ENCODE data around the gene SAC3D1. TPM values are rescaled to one million over a fixed set of nuclear protein-coding genes. Genes with fewer than 3 reads are reported as not detected.

The SAC3D1 gene
- total and polyA plus RNA-seq, 9 of the 15 experiments (the other 6 are each of a cell fraction or from before 2014, with no cell fraction given): 0.20 to 35.2 (median 5.8) TPM

DNA sequence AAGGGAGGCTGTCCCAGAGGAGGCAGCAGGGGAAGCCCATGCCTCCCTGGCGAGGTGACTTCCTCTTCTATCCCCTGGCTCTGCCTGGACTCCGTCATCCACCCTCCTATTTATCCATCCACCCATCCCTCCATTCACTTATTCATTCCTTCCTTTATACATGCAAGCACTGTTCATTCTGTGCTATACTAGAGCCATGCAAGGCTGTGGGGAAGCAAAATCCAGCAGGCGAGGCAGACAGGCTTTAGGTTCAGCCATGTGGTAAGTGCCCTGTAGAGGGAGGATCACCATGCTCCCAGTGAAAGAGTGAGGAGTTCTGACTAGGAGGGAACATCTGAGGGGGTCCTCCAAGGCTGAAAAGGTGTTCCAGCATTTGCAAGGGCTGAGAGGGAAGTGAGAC is 18.5 kb downstream of the SAC3D1 start:
- Histone ChIP-seq H3K79me2 (ENCODE audit: control insufficient read depth, insufficient read depth, low read length) (no peaks in the 10 kb centered on the region), H3K4me3 (no peak overlapping the region), H3K9me3 (replicated peaks; ENCODE audit: control insufficient read depth, insufficient read depth, low read depth, low read length) (no peaks in the 10 kb centered on the region), H3K9ac (ENCODE audit: insufficient read depth in 1 of 2, low read depth in 2 of 2, low read length in 2 of 2) (no peak overlapping the region), H4K20me1 (replicated peaks; ENCODE audit: control insufficient read depth, insufficient read depth, low read length) (no peaks in the 10 kb centered on the region), H3K27me3 (ENCODE audit: control insufficient read depth in 2 of 2, insufficient read depth in 2 of 2, low read length in 2 of 2) (no peaks in the 10 kb centered on the region; a peak in 1 of 5 replicates), H3K4me2 (ENCODE audit: insufficient read depth, low read length) (no peak overlapping the region), H2AFZ (ENCODE audit: low read depth, low read length) (0 out of 2 replicates have a peak overlapping the region, but pooled peaks have one; percentile 24), H3K4me1 (replicated peaks in 1 of 2; ENCODE audit: control insufficient read depth in 2 of 2, insufficient read depth in 2 of 2, low read length in 2 of 2) (peaks cover 14 to 22% of the 10 kb centered on the region in 2 experiments; a peak in 4 of 5 replicates), H3K9me1 (ENCODE audit: control insufficient read depth, insufficient read depth, low read length) (no peaks in the 10 kb centered on the region), H3K36me3 (ENCODE audit: control insufficient read depth, insufficient read depth, low read length) (no peaks in the 10 kb centered on the region), H3K27ac (ENCODE audit: extremely low read depth, low read depth, low read length) (no peak overlapping the region)
- TF ChIP-seq, protein P1, sequence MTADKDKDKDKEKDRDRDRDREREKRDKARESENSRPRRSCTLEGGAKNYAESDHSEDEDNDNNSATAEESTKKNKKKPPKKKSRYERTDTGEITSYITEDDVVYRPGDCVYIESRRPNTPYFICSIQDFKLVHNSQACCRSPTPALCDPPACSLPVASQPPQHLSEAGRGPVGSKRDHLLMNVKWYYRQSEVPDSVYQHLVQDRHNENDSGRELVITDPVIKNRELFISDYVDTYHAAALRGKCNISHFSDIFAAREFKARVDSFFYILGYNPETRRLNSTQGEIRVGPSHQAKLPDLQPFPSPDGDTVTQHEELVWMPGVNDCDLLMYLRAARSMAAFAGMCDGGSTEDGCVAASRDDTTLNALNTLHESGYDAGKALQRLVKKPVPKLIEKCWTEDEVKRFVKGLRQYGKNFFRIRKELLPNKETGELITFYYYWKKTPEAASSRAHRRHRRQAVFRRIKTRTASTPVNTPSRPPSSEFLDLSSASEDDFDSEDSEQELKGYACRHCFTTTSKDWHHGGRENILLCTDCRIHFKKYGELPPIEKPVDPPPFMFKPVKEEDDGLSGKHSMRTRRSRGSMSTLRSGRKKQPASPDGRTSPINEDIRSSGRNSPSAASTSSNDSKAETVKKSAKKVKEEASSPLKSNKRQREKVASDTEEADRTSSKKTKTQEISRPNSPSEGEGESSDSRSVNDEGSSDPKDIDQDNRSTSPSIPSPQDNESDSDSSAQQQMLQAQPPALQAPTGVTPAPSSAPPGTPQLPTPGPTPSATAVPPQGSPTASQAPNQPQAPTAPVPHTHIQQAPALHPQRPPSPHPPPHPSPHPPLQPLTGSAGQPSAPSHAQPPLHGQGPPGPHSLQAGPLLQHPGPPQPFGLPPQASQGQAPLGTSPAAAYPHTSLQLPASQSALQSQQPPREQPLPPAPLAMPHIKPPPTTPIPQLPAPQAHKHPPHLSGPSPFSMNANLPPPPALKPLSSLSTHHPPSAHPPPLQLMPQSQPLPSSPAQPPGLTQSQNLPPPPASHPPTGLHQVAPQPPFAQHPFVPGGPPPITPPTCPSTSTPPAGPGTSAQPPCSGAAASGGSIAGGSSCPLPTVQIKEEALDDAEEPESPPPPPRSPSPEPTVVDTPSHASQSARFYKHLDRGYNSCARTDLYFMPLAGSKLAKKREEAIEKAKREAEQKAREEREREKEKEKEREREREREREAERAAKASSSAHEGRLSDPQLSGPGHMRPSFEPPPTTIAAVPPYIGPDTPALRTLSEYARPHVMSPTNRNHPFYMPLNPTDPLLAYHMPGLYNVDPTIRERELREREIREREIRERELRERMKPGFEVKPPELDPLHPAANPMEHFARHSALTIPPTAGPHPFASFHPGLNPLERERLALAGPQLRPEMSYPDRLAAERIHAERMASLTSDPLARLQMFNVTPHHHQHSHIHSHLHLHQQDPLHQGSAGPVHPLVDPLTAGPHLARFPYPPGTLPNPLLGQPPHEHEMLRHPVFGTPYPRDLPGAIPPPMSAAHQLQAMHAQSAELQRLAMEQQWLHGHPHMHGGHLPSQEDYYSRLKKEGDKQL (CRISPR knock-in tag; IDR thresholded peaks at IDR 0.05; ENCODE audit: borderline replicate concordance): no peak
- TF ChIP-seq RBM17 (IDR thresholded peaks at IDR 0.05; ENCODE audit: borderline replicate concordance, low read depth, low read length): no peak
- peak; percentile 36; the same call in 1 of the 2 replicates for TF ChIP-seq SPI1 (IDR thresholded peaks at IDR 0.05; ENCODE audit: borderline replicate concordance, low read depth, low read length)
- no peak for TF ChIP-seq TRIM24 (IDR thresholded peaks at IDR 0.05)
- no peak for TF ChIP-seq HIVEP1 (CRISPR knock-in tag; IDR thresholded peaks at IDR 0.05)
- FAIRE-seq (no peak), ATAC-seq (no peak), DNase-seq (ENCODE audit: extremely low read depth in 1 of 4, low spot score in 3 of 4) (no peak)
- in situ Hi-C loops (cut with MboI) (no loop called here), intact Hi-C loops (cut with micrococcal nuclease) (no loop called here)
- 31% methylated on average over 3 of the region's 3 CpGs for WGBS (ENCODE audit: insufficient coverage, low coverage, missing lambda C conversion rate)
- CTCF ChIA-PET (ENCODE audit: low intra/inter-chr PET ratio): interaction anchor here (0.5 kb wide), 1 partner anchor 273 kb away, joined by 3 read pairs; no protein-coding TSS in a partner anchor
- POLR2A ChIA-PET: interaction anchor here (0.7 to 1.6 kb wide), 2 partner anchors 16 to 62 kb away, joined by 3 to 6 read pairs; partner anchors contain the start of genes FAU and MRPL49
- BruUV-seq (replicated peaks): no TSS peak
